Measurements from ENCODE around the gene RNF220.

Gene RNF220

GRCh38 chr1:44621841-44622286, 216.8 kb downstream of the RNF220 start:
- no peak overlapping the region for H3K4me3 ChIP-seq (ENCODE audit: low read length)
- TF ChIP-seq CTCF (conservative IDR thresholded peaks at IDR 0.05; ENCODE audit: low read length): no peak
- DNase-seq (ENCODE audit: low read depth): peak; percentile 82

- DNase-seq (ENCODE audit: low read depth): no peak
- no peak for TF ChIP-seq CTCF (conservative IDR thresholded peaks at IDR 0.05; ENCODE audit: low read length)
- no peak overlapping the region for H3K4me3 ChIP-seq (ENCODE audit: low read length)
These were observed 219.3 kb downstream of the RNF220 start for GRCh38 chr1:44624268-44624901.

- no peak overlapping the region for H3K4me3 ChIP-seq (ENCODE audit: low read length)
- peak; percentile 17 for DNase-seq (ENCODE audit: low read depth)
- no peak for TF ChIP-seq CTCF (conservative IDR thresholded peaks at IDR 0.05; ENCODE audit: low read length)
These were observed 220.3 kb downstream of the RNF220 start for GRCh38 chr1:44625348-44625747.

GRCh38 chr1:44628962-44629756, 224.1 kb downstream of the RNF220 start:
- H3K4me3 ChIP-seq (ENCODE audit: low read length): no peak overlapping the region
- peak; percentile 99 for DNase-seq (ENCODE audit: low read depth)
- TF ChIP-seq CTCF (conservative IDR thresholded peaks at IDR 0.05; ENCODE audit: low read length): no peak

- H3K4me3 ChIP-seq (ENCODE audit: low read length): no peak overlapping the region
- peak; percentile 68 for DNase-seq (ENCODE audit: low read depth)
- no peak for TF ChIP-seq CTCF (conservative IDR thresholded peaks at IDR 0.05; ENCODE audit: low read length)
These were observed 225.1 kb downstream of the RNF220 start for GRCh38 chr1:44630116-44630515.

- DNase-seq (ENCODE audit: low read depth): no peak
- peak overlapping the region; percentile 59 for H3K4me3 ChIP-seq (ENCODE audit: low read length)
- no peak for TF ChIP-seq CTCF (conservative IDR thresholded peaks at IDR 0.05; ENCODE audit: low read length)
These were observed 226.2 kb downstream of the RNF220 start for GRCh38 chr1:44631333-44631646.
